Uterus (tissue), 2 donors: ENCODE data around the gene AFP.

Source experiments
- POLR2A ChIP-seq, 2 donors: fragments of 450-650 bp; IDR thresholded peaks; one replicate each; pipeline ENCODE4 v1.6.1; 2016; ENCODE audit warnings: antibody characterized with exemption in 2 of 2, mild to moderate bottlenecking in 1 of 2, moderate library complexity in 1 of 2
- TF ChIP-seq, protein P1 (sequence below), 4 experiments: fragments of 200-600 bp in 2 of 4; fragments of 450-650 bp in 2 of 4; sonication (generic) in 2 of 4; IDR thresholded peaks; one replicate each; pipeline ENCODE4 v1.5.1; 2016 to 2019; ENCODE audit warnings: antibody characterized with exemption in 4 of 4, mild to moderate bottlenecking in 2 of 4, moderate library complexity in 1 of 4

DNA sequence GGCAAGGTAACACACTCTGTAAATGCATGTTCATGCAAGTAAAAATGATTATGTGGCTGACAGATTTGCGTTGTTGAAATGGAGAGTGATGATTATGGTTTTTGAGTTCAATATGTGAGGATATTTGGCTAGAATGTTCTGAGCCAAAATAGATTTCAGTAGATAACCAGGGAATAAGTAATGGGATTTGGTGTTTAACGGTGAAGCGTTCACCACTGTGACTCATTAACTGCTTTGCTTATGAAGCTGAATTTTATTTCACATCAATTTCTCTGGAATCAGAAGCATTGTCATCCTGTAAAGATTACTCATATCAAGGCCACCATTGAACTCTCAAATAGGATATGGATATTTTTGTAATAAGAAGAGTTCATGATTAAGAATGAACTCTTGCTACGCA lies 11.7 kb downstream of the AFP start:
- TF ChIP-seq, protein P1, sequence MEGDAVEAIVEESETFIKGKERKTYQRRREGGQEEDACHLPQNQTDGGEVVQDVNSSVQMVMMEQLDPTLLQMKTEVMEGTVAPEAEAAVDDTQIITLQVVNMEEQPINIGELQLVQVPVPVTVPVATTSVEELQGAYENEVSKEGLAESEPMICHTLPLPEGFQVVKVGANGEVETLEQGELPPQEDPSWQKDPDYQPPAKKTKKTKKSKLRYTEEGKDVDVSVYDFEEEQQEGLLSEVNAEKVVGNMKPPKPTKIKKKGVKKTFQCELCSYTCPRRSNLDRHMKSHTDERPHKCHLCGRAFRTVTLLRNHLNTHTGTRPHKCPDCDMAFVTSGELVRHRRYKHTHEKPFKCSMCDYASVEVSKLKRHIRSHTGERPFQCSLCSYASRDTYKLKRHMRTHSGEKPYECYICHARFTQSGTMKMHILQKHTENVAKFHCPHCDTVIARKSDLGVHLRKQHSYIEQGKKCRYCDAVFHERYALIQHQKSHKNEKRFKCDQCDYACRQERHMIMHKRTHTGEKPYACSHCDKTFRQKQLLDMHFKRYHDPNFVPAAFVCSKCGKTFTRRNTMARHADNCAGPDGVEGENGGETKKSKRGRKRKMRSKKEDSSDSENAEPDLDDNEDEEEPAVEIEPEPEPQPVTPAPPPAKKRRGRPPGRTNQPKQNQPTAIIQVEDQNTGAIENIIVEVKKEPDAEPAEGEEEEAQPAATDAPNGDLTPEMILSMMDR (IDR thresholded peaks at IDR 0.05), result no peak
- TF ChIP-seq POLR2A (IDR thresholded peaks at IDR 0.05), result no peak
